GM12891 (cell line): ENCODE measurements around the gene CCT5.

Source experiments
- DNase-seq: peaks from one replicate; pipeline ENCODE4 v3.0.0; 2011; ENCODE audit warnings: low spot score; ENCODE audit not compliant: insufficient read length
- FAIRE-seq: peaks from 2 replicates; lab custom pipeline; 2011; peaks lifted over from hg19 to GRCh38; lab: Jason Lieb, UNC
- PAX5 ChIP-seq: IDR thresholded peaks from 2 replicates; pipeline ENCODE4 v1.6.1; 2011; ENCODE audit warnings: low read length, moderate library complexity, mild to moderate bottlenecking; ENCODE audit not compliant: insufficient read depth, severe bottlenecking
- POLR2A ChIP-seq: IDR thresholded peaks from 2 replicates; pipeline ENCODE4 v1.6.1; 2011; ENCODE audit warnings: low read depth, low read length, control low read depth
- POLR2AphosphoS5 ChIP-seq: IDR thresholded peaks from 2 replicates; pipeline ENCODE4 v1.6.1; 2011; ENCODE audit warnings: low read depth, low read length, control low read depth
- POU2F2 ChIP-seq: IDR thresholded peaks from 2 replicates; pipeline ENCODE4 v1.6.1; 2011; ENCODE audit warnings: low read depth, mild to moderate bottlenecking, control low read depth, low read length, moderate library complexity
- SPI1 ChIP-seq: IDR thresholded peaks from 2 replicates; pipeline ENCODE4 v1.6.1; 2011; ENCODE audit warnings: low read depth, low read length, control low read depth
- TAF1 ChIP-seq: IDR thresholded peaks from 2 replicates; pipeline ENCODE4 v1.6.1; 2011; ENCODE audit warnings: low read depth, low read length, control low read depth

Gene CCT5

DNA sequence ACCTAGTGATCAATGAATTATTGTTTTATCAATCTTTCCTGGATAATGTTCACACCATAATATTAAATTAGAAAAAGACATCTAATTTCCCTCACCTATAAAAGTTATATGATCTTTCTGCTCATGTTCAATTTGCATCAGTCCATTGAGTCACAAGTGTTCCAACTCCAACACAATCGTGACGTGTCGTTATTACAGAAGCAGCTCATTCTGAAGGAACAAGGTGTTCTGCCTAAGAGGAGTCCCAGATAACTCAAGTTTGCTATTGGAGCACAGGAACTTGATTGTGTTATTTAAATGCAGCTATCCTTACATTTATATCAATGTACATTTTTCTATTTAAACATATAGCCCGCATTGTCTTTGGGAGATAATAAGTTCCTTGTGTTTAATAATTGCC, 31.0 kb upstream of the CCT5 start:
- FAIRE-seq, result no peak
- no peak for TF ChIP-seq SPI1
- no peak for TF ChIP-seq POLR2AphosphoS5
- no peak for TF ChIP-seq POU2F2
- TF ChIP-seq TAF1, result no peak
- TF ChIP-seq POLR2A, result no peak
- TF ChIP-seq PAX5, result no peak
- DNase-seq, result no peak

DNA sequence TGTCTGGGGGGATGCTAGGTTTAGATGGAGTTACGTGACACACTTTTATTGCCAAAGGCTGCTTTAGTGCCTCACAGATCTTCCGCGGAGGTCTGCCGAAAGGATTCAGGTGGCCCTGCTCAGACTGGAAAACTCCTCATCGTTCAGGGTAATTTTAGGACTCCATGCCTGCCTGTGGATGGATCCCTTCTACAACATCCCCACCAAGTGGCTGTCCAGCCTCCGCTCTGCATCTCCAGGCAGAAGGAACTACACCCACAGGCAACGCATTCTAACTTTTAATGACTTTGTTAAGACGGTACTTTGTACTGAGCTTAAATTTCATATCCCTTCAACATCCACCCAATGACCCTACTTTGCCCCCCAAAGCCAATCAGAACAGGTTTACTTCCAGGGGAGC, 29.8 kb upstream of the CCT5 start:
- DNase-seq (no peak), FAIRE-seq (no peak)
- TF ChIP-seq TAF1 (no peak), SPI1 (no peak), POLR2AphosphoS5 (no peak), POU2F2 (no peak), POLR2A (no peak), PAX5 (no peak)

- no peak for FAIRE-seq
- DNase-seq, result no peak
- no peak for TF ChIP-seq PAX5
- TF ChIP-seq SPI1, result no peak
- TF ChIP-seq TAF1, result no peak
- TF ChIP-seq POLR2AphosphoS5, result no peak
Observed at GRCh38 chr5:10222326-10222725, 27.8 kb upstream of the CCT5 start.

DNA sequence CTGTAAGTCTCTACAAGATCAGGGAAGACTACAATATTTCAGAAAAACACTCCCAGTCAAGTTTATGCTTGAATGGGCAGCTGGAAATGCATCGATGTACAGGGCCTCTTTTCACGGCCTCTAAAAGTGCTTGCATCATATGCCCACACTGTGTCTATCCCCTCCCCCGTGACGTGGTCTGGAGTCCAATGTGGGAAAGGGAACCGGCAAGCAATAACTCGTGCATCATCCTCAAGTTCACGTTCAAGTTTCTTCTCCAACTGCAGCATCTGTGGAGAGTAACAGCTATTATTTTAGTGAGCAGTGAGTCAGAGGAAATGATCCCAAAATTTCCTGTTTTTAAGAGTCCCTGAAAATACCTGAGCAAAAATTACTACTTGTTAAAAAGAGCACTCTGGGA, 22.7 kb upstream of the CCT5 start:
- TF ChIP-seq POLR2A, result no peak
- no peak for TF ChIP-seq POU2F2
- TF ChIP-seq POLR2AphosphoS5, result no peak
- no peak for TF ChIP-seq PAX5
- no peak for TF ChIP-seq TAF1
- TF ChIP-seq SPI1, result no peak
- DNase-seq (no peak), FAIRE-seq (no peak)

DNA sequence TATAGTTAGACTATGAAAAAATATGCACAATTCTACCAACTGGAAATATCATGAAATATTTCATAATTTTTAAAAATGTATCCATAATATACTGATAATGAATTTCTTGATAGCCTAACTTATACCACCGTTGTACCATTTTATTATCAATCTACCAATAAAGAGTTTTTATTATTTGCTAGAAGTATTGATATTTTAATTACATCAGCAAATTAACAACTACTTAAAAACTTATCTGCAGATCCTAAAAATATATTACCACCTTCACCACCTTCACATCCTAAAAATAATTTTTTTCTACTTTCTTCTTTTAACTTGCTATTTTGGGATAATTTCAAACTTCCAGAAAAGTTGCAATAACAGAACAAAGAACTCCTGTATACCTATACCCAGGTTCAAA, 21.8 kb upstream of the CCT5 start:
- FAIRE-seq, result no peak

GRCh38 chr5:10229306-10230048, 20.6 kb upstream of the CCT5 start:
- FAIRE-seq, result no peak
- DNase-seq, result no peak
- no peak for TF ChIP-seq PAX5
- no peak for TF ChIP-seq POLR2AphosphoS5
- TF ChIP-seq SPI1, result no peak
- no peak for TF ChIP-seq POU2F2
- TF ChIP-seq POLR2A, result no peak
- no peak for TF ChIP-seq TAF1

More for the DNA sequence above, 21.8 kb upstream of the CCT5 start:
- DNase-seq, result no peak
- TF ChIP-seq POU2F2, result no peak
- no peak for TF ChIP-seq POLR2A
- TF ChIP-seq PAX5, result no peak
- no peak for TF ChIP-seq TAF1
- no peak for TF ChIP-seq POLR2AphosphoS5
- no peak for TF ChIP-seq SPI1

DNA sequence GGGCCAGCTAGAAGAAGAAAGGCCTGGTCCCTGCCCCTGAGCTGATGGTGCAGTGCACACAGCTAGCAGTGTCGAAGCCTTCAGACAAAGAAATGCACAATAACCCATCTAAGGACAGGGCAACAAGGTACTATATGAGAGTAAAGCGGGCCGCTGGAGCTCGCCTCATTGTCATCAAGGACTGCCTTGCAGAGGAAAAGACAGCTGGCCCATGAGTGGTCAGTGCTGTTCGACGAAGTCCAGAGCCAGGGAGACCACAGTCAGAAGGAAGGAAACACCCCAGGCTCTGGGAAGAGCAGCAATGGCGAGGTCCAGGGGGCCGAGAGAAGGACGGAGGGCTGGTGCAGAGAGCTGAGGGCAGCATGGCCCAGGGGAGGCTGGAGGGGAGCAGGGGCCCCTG, 17.7 kb upstream of the CCT5 start:
- no peak for TF ChIP-seq POU2F2
- no peak for TF ChIP-seq SPI1
- TF ChIP-seq PAX5, result no peak
- no peak for TF ChIP-seq POLR2A
- no peak for TF ChIP-seq TAF1
- no peak for TF ChIP-seq POLR2AphosphoS5
- FAIRE-seq, result no peak
- no peak for DNase-seq

- no peak for TF ChIP-seq SPI1
- no peak for TF ChIP-seq PAX5
- no peak for TF ChIP-seq TAF1
- DNase-seq (no peak), FAIRE-seq (no peak)
Observed at GRCh38 chr5:10233011-10233410, 17.1 kb upstream of the CCT5 start.

DNA sequence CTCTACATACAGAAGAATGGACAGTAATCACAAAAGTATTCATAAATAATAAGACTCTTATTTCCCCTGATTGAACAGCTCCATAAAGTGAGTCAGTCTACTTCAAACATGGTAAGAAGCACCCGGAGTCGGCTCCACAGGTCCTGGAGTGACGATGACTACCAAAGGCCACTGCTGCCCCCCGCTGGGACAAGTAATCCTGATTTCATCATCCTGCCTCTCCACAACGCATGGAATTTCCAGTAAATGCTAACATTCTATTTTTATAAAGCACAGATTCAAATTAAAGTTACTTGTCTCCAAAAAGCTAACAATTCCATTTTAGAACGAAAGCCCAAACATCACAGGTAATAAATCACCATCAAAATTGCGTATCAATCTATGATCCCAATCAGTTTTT, 16.6 kb upstream of the CCT5 start:
- FAIRE-seq, result no peak
- TF ChIP-seq POLR2A (no peak), PAX5 (no peak), TAF1 (no peak), SPI1 (no peak), POU2F2 (no peak), POLR2AphosphoS5 (no peak)
- DNase-seq, result no peak

GRCh38 chr5:10235350-10235749, 14.7 kb upstream of the CCT5 start:
- FAIRE-seq (no peak), DNase-seq (no peak)
- TF ChIP-seq SPI1 (no peak), POLR2A (no peak), TAF1 (no peak), POLR2AphosphoS5 (no peak), PAX5 (no peak), POU2F2 (no peak)
